Right ventricle myocardium inferior (tissue), 1 donor: ENCODE data around the gene SF3A2. TPM values are rescaled to one million over a fixed set of nuclear protein-coding genes. Genes with fewer than 3 reads are reported as not detected.
A peak's percentile ranks its signal among the peaks of the same experiment; 100 is the strongest.
"Not testable (repeated sequence)": the region's sequence is repeated elsewhere in the genome, so short reads cannot be mapped to it uniquely, and the experiment has no call there.

Source experiments
- ATAC-seq: fragments of 200-7000 bp; cut with Tn5 transposase; one replicate; pipeline ENCODE4 v1.9.1; 2020; ENCODE audit warnings: mild to moderate bottlenecking, moderate library complexity
- DNase-seq: peaks from one replicate; pipeline ENCODE4 v3.0.0; 2021; ENCODE audit errors: missing footprints
- intact Hi-C: fragments of 100-400 bp; cut with DNase I; formaldehyde crosslinking; loops from one replicate; pipeline ENCODE4 v1.11.0; 2022
- long read RNA-seq: library from polyadenylated mRNA; unstranded; transcript quantifications from one replicate; pipeline ENCODE4 v2.0.0, GENCODE V29; 2021
- total RNA-seq: library from RNA; stranded (reverse); fragmentation: NEBNext Ultra II Directional; extraction: Animal tissue kit (Norgen Biotek cat#: 25700); gene quantifications from one replicate; pipeline ENCODE4 v1.2.1, GENCODE V29; 2021
- donor health status: DM: no; HTN: yes; CAD: no; lungs with severe emphysema.

The SF3A2 gene
- 30.3 TPM for total RNA-seq
- long read RNA-seq, transcript SF3A2-201 (9 exons, 1,963 nt) = major isoform, 10 of 16 reads
- long read RNA-seq, partial matches to known transcripts = 2 of 16 reads
- long read RNA-seq, other reads (novel, unspliced or antisense) = 3 of 16 reads

- ATAC-seq (peak; percentile 94), DNase-seq (peak; percentile 98)
- intact Hi-C loops = loop anchor here (1.0 to 2.0 kb wide), 3 partner anchors 32 to 73 kb away; partner anchors contain the start of gene DOT1L
Measured at GRCh38 chr19:2236314-2237050, at the start of gene SF3A2, which contains the start of gene PLEKHJ1. TSS of gene SF3A2 (plus strand) at chr19:2236824. CDS start at chr19:2243419, 6,595 bp downstream. TSS of gene PLEKHJ1 (minus strand) at chr19:2236329. CDS start at chr19:2236248, 81 bp downstream.

- ATAC-seq (no peak), DNase-seq (no peak)
- intact Hi-C loops = no loop called here
Measured at GRCh38 chr19:2187159-2187558, 49.5 kb upstream of the SF3A2 start.

GRCh38 chr19:2188708-2189385 lies 47.8 kb upstream of the SF3A2 start:
- ATAC-seq (no peak), DNase-seq (no peak)
- intact Hi-C loops = no loop called here

- intact Hi-C loops = no loop called here
- DNase-seq (no peak), ATAC-seq (no peak)
Measured at GRCh38 chr19:2189880-2190279, 46.7 kb upstream of the SF3A2 start.

GRCh38 chr19:2190848-2191455 lies 45.7 kb upstream of the SF3A2 start:
- no peak for DNase-seq
- intact Hi-C loops = no loop called here
- no peak for ATAC-seq

- ATAC-seq = no peak
- intact Hi-C loops = no loop called here
- no peak for DNase-seq
Measured at GRCh38 chr19:2191456-2192310, 44.9 kb upstream of the SF3A2 start.

GRCh38 chr19:2192862-2193261 lies 43.8 kb upstream of the SF3A2 start:
- DNase-seq (no peak), ATAC-seq (no peak)
- intact Hi-C loops = no loop called here

- intact Hi-C loops = no loop called here
- no peak for ATAC-seq
- DNase-seq = no peak
Measured at GRCh38 chr19:2193807-2194206, 42.8 kb upstream of the SF3A2 start.

- intact Hi-C loops = no loop called here
- DNase-seq = no peak
- ATAC-seq = peak; percentile 32
Measured at GRCh38 chr19:2194513-2195078, 42.0 kb upstream of the SF3A2 start.

GRCh38 chr19:2195361-2195760 lies 41.3 kb upstream of the SF3A2 start:
- intact Hi-C loops = no loop called here
- ATAC-seq = no peak
- DNase-seq = no peak

- ATAC-seq (no peak), DNase-seq (no peak)
- intact Hi-C loops = no loop called here
Measured at GRCh38 chr19:2195914-2196313, 40.7 kb upstream of the SF3A2 start.

- DNase-seq (no peak), ATAC-seq (no peak)
- intact Hi-C loops = no loop called here
Measured at GRCh38 chr19:2197270-2197669, 39.4 kb upstream of the SF3A2 start.

GRCh38 chr19:2198317-2198716 lies 38.3 kb upstream of the SF3A2 start:
- no peak for ATAC-seq
- intact Hi-C loops = no loop called here

GRCh38 chr19:2199215-2199614 lies 37.4 kb upstream of the SF3A2 start:
- intact Hi-C loops = no loop called here
- DNase-seq (no peak), ATAC-seq (no peak)

More at GRCh38 chr19:2198317-2198716, 38.3 kb upstream of the SF3A2 start:
- no peak for DNase-seq

- DNase-seq (no peak), ATAC-seq (no peak)
- intact Hi-C loops = no loop called here
Measured at GRCh38 chr19:2199861-2200623, 36.6 kb upstream of the SF3A2 start.

- intact Hi-C loops, ATAC-seq: not testable (repeated sequence)
Measured at GRCh38 chr19:2200624-2201294, 35.9 kb upstream of the SF3A2 start.

GRCh38 chr19:2201473-2202148 lies 35.0 kb upstream of the SF3A2 start:
- ATAC-seq (no peak), DNase-seq (no peak)
- intact Hi-C loops = no loop called here

More at GRCh38 chr19:2200624-2201294, 35.9 kb upstream of the SF3A2 start:
- not testable (repeated sequence) for DNase-seq
